Skin of body (tissue), 2 donors: ENCODE measurements around the gene AGMAT. TPM values are rescaled to one million over a fixed set of nuclear protein-coding genes. Genes with fewer than 3 reads are reported as not detected.
A peak's percentile ranks its signal among the peaks of the same experiment; 100 is the strongest.
"Not testable (repeated sequence)": the region's sequence is repeated elsewhere in the genome, so short reads cannot be mapped to it uniquely, and the experiment has no call there.

Source experiments
- DNase-seq: peaks from one replicate; lab custom pipeline; 2025; lab: John Stamatoyannopoulos, UW
- total RNA-seq: library from RNA; depleted of rRNA; stranded (reverse); fragments of >200 nt; gene quantifications from one replicate; pipeline ENCODE4 v1.2.3, GENCODE V29; 2014

The AGMAT gene
- total RNA-seq, 1 donor from 2014 or later = 0.99 TPM

GRCh38 chr1:15616373-15617172 is 31.7 kb upstream of the AGMAT start:
- peak; percentile 78 for DNase-seq

GRCh38 chr1:15610167-15610566 is 25.3 kb upstream of the AGMAT start:
- DNase-seq = no peak

- no peak for DNase-seq
Measured at GRCh38 chr1:15609631-15610030, 24.8 kb upstream of the AGMAT start.

GRCh38 chr1:15605398-15606383 is 20.8 kb upstream of the AGMAT start:
- DNase-seq = no peak

GRCh38 chr1:15604400-15604799 is 19.5 kb upstream of the AGMAT start:
- not testable (repeated sequence) for DNase-seq

- DNase-seq = not testable (repeated sequence)
Measured at GRCh38 chr1:15603966-15604282, 19.1 kb upstream of the AGMAT start.

GRCh38 chr1:15603050-15603965 is 18.5 kb upstream of the AGMAT start:
- DNase-seq = peak; percentile 95

- peak; percentile 13 for DNase-seq
Measured at GRCh38 chr1:15598436-15598835, 13.6 kb upstream of the AGMAT start.

GRCh38 chr1:15595809-15596617 is 11.2 kb upstream of the AGMAT start:
- DNase-seq = no peak

- no peak for DNase-seq
Measured at GRCh38 chr1:15592285-15592684, 7.4 kb upstream of the AGMAT start.

- DNase-seq = no peak
Measured at GRCh38 chr1:15583016-15583706, 1.7 kb downstream of the AGMAT start.

GRCh38 chr1:15579683-15580047 is 5.2 kb downstream of the AGMAT start:
- no peak for DNase-seq

GRCh38 chr1:15578921-15579682 is 5.7 kb downstream of the AGMAT start:
- DNase-seq = no peak

- DNase-seq = no peak
Measured at GRCh38 chr1:15577691-15578090, 7.2 kb downstream of the AGMAT start.

GRCh38 chr1:15575549-15576150 is 9.2 kb downstream of the AGMAT start:
- DNase-seq = no peak

- no peak for DNase-seq
Measured at GRCh38 chr1:15574741-15575140, 10.1 kb downstream of the AGMAT start.

- DNase-seq = no peak
Measured at GRCh38 chr1:15573477-15573876, 11.4 kb downstream of the AGMAT start.

GRCh38 chr1:15571266-15571665 is 13.6 kb downstream of the AGMAT start:
- DNase-seq = no peak

GRCh38 chr1:15570861-15571260 is 14.0 kb downstream of the AGMAT start:
- DNase-seq = no peak
